ENCODE data around the gene MYNN.

MYNN gene

GRCh38 chr3:169780742-169781141, 7.5 kb downstream of the MYNN start:
- DNase-seq: no peak

GRCh38 chr3:169781209-169781855, 8.1 kb downstream of the MYNN start:
- no peak for DNase-seq

DNA sequence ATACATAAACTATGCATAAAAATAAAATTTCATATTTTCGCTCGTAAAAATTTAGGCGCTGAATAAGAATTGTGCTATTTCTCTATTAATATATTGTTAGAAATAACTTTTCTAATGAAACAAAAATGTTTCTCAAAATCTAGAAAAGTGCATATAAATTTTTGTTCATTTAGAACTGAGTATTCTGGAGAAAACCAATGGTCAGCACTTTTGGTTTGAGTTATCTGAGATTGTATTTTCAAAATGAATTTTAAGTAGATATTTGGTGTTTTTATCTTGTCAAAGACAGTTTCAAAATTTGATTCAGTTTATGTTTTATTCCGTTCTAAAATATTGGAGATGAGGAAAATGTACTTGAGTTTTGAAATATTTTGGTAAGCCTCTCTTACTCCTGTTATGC, 13.9 kb downstream of the MYNN start:
- DNase-seq: no peak

- no peak for DNase-seq
Measured at GRCh38 chr3:169787791-169788190, 14.6 kb downstream of the MYNN start.

GRCh38 chr3:169790219-169790618, 17.0 kb downstream of the MYNN start:
- no peak for DNase-seq

- no peak for DNase-seq
Measured at GRCh38 chr3:169790687-169791429, 17.7 kb downstream of the MYNN start.

DNA sequence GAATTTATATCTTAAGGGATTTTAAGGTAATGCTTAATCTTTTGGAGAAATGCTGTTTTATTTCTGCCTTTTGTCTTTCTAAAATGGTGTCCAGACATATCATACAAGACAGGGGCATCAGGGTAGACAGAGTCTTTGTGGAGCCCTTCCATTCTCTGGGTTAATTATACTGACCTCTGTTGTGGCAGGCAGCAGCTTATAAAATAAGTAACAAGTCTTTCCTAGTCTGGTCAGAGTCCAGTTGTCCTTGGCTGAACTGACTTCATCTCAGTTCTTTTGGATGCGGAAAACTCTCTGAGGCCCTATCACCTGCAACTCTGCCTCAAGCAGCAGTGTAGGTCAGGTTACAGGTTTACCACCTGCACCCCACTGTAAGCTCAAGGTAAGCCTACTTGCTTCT, 19.2 kb downstream of the MYNN start:
- DNase-seq: no peak

DNA sequence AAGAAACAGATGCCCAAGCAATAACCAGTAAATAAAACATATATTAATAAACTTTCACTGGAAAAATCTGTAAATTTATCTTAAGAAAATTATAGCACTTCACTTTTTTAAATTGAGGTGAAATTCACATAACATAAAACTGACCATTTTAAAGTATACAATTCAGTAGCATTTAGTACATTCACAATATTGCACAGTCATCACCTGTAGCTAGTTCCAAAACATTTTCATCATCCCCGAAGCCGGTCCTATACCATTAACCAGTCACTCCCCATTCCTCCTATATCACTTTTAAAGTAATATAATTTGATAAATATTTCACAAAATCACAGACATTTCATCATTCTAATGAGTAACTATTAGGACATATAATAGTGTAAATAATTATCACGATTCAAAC, 31.5 kb downstream of the MYNN start:
- no peak for DNase-seq

- no peak for DNase-seq
Measured at GRCh38 chr3:169809230-169809795, 36.1 kb downstream of the MYNN start.

DNA sequence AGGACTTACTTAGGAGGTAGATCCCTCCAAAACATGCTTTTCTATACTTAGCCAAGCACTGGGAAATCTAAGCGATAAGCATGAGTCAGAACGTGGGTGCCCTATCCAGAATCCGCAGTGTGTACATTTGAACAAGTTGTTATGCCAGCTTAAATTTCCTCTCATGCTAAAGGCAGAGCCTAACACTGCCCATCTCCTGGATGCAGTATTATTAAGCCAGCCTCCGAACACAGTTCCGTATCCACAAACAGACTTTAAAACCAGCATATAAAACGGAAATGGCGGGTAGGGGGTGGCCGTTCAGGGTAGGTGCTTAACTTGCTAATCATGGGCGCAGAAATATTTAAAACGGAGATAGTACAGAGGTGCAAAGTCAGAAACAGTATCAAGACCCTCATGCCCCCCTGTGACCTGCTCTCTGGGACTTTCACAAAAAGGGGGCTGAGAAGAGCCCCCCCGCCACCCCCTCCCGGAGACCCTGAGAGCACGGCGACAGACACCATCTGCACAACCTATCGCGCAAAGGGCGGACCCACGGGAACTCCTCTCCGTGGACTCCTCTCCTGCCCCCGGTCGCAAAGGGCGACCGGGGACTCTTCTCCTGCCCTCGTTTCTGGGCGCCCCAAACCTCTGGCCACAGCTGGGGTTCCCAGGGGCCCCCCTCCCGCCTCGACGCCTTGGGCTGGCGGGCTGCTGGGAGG, 38.6 kb downstream of the MYNN start:
- no peak for DNase-seq

- peak; percentile 71 for DNase-seq
Measured at GRCh38 chr3:169812332-169813235, 39.4 kb downstream of the MYNN start, which contains the start of the genes LRRC34 and LRRIQ4. Gene LRRC34 (minus strand): TSS chr3:169812904. CDS start chr3:169812548, 356 bp downstream. Gene LRRIQ4 (plus strand): TSS chr3:169812870. CDS start chr3:169821922, 9,052 bp downstream.

DNA sequence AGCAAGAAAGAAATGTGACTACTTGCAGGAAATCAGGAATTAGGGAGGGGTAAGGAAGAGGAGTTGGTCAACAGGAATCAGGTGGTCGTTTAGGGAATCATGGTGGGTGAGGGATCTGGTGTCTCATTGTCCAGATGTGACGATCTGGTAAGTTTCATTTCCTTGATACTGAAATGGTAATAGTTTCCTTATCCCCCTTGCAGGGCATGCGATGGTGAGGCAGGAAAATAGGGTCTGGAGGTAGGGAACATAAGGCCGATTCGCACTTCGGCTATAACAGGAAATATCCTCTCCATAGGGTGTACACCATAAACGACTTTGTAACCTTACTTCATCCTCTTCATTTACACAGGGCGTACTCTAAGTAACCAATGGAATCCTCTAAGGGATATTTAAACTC, 40.1 kb downstream of the MYNN start:
- DNase-seq: no peak

- DNase-seq: peak; percentile 70
Measured at GRCh38 chr3:169813757-169814517, 40.7 kb downstream of the MYNN start.

DNA sequence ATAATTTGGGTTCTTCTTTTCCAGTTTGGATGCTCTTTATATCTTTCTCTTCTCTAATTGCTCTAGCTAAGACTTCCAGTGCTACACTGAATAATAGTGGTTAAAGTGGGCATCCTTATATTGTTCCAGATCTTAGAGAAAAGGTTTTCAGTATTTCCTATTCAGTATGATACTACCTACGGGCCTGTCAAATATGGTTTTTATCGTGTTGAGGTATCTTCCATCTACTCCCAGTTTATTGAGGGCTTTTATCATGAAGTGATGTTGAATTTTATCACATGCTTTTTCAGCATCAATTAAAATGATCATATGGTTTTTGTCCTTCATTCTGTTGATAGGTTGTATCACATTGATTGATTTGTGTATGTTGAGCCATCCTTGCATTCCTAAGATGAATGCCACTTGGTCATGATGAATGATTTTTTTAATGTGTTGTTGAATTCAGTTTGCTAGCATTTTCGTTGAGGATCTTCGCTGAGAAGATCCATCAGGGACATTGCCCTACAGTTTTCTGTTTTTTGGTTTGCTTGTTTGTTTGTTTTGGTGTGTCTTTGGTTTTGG, 42.5 kb downstream of the MYNN start:
- no peak for DNase-seq

GRCh38 chr3:169818316-169818715, 45.1 kb downstream of the MYNN start:
- DNase-seq: no peak

- no peak for DNase-seq
Measured at GRCh38 chr3:169822091-169822490, 48.9 kb downstream of the MYNN start.

DNA sequence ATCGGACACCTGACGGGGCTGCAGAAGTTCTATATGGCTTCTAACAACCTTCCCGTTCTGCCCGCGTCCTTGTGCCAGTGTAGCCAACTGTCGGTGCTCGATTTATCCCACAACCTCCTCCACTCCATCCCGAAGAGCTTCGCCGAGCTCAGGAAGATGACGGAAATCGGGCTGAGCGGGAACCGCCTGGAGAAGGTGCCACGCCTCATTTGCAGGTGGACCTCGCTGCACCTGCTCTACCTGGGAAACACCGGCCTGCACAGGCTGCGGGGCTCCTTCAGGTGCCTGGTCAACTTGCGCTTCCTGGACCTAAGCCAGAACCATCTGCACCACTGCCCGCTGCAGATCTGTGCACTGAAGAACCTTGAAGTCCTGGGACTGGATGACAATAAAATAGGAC, 49.3 kb downstream of the MYNN start:
- no peak for DNase-seq

DNA sequence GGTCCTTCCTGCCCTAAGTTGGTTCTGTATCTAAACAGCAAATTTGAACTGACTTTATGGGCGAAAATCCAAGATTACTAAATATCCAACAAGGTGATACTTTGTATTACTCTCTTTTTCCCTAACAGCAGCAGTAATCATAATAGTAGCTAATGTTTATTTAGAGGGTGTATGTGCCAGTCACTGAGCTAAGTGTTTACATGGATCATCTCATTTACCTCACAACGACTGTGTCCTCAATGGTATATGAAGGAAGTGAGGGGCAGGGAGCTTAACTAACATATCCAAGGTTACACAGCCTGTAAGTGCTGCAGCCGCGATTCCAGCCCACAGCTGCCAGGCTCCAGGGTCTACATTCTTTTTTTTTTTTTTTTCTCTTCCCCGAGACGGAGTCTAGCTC, 49.8 kb downstream of the MYNN start:
- no peak for DNase-seq

DNA sequence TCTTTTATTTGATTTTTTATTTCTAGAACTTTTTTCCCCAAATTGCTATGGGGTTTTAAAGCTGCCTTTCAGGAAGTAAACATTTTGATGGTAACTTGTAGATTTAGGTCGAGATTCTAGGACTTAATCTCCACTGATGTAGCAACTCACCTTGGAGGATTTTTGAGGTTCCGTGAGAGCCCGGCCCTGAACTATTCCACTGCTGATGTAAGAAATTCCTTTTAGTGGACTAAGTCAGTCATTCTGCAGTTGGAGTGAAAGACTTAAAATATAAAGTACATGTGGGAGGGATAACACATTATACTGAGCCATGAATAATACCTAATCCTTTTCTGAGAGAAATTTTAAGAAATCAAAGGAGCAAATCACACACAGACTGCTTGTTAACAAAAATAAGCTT, 52.1 kb downstream of the MYNN start:
- DNase-seq: no peak

GRCh38 chr3:169827712-169828111, 54.5 kb downstream of the MYNN start:
- DNase-seq: no peak

DNA sequence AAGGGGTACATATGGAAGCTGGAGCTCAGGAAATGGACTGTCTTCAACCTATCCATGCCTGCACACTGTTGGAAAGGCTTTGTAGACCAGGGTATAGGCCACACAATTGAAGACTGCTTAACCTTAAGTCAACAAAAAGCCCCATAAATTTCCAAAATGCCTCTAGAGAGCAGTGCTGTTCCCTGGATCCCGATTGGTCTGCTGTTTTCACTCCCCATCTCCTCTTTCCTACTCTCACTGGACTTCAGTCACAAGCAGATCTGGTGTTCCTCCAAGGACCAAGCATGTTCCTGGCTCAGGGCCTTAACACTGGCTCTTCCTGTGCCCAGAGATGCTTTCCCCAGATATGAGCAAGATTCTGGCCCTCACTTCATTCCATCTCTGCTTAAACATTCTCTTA, 62.3 kb downstream of the MYNN start:
- DNase-seq: no peak
